NOMO-1 treated with dmso at 0.1 percent for 144 hours (cell line): ENCODE measurements around the gene PTCHD4.

Source experiments
- DNase-seq: peaks from one replicate; lab custom pipeline; 2025; ENCODE audit not compliant: unreplicated experiment; lab: John Stamatoyannopoulos, UW

Gene PTCHD4

GRCh38 chr6:48061265-48061990 lies 49.6 kb downstream of the PTCHD4 start:
- no peak for DNase-seq
